Measurements from ENCODE around the gene SEC31A.
"Not testable (repeated sequence)": the region's sequence is repeated elsewhere in the genome, so short reads cannot be mapped to it uniquely, and the experiment has no call there.

Gene SEC31A, protein sequence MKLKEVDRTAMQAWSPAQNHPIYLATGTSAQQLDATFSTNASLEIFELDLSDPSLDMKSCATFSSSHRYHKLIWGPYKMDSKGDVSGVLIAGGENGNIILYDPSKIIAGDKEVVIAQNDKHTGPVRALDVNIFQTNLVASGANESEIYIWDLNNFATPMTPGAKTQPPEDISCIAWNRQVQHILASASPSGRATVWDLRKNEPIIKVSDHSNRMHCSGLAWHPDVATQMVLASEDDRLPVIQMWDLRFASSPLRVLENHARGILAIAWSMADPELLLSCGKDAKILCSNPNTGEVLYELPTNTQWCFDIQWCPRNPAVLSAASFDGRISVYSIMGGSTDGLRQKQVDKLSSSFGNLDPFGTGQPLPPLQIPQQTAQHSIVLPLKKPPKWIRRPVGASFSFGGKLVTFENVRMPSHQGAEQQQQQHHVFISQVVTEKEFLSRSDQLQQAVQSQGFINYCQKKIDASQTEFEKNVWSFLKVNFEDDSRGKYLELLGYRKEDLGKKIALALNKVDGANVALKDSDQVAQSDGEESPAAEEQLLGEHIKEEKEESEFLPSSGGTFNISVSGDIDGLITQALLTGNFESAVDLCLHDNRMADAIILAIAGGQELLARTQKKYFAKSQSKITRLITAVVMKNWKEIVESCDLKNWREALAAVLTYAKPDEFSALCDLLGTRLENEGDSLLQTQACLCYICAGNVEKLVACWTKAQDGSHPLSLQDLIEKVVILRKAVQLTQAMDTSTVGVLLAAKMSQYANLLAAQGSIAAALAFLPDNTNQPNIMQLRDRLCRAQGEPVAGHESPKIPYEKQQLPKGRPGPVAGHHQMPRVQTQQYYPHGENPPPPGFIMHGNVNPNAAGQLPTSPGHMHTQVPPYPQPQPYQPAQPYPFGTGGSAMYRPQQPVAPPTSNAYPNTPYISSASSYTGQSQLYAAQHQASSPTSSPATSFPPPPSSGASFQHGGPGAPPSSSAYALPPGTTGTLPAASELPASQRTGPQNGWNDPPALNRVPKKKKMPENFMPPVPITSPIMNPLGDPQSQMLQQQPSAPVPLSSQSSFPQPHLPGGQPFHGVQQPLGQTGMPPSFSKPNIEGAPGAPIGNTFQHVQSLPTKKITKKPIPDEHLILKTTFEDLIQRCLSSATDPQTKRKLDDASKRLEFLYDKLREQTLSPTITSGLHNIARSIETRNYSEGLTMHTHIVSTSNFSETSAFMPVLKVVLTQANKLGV

DNA sequence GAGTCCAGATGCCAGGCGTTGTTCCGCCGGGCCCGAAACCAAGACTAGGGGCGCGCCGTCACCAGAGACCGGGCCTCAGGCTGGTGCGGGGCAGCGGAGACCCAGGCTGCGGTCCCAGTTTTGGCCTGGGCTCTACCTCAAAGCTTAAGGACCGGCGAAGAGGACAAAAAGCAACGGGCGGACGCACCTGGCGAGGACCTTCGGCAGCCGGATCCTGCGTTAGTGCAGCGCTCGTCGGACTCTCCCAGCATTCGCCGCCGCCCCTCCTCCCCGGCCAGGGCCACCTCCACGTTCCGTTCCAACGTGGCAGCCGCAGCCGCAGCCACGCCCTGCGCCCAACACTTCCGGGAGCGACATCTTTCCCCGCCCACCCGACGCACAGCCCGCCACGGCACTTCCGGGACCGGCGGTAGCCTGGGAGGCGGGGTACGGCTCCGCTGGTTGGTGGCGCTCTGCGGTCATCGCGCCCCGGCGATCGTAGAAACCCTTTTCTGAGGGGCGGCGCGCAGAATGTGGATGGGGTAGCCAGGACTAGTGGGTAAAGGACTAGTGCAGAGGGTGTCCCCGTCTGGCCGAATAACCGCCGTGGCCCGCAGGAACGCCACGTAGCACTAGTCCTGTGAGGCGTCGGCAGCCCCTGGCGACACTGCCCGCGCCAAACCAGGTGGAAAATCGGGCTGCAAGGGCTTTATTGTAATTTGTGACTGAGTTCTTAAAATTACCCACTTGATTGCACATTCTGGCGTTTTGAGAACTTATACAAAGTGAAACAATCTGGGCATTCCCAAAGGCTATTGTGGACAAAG is at the start of gene SEC31A:
TSS of gene SEC31A (minus strand) at position 253 of the 806 bp plus-strand sequence. CDS start 9,217 bp downstream, outside the sequence.
- DNase-seq, result peak; percentile 89

DNA sequence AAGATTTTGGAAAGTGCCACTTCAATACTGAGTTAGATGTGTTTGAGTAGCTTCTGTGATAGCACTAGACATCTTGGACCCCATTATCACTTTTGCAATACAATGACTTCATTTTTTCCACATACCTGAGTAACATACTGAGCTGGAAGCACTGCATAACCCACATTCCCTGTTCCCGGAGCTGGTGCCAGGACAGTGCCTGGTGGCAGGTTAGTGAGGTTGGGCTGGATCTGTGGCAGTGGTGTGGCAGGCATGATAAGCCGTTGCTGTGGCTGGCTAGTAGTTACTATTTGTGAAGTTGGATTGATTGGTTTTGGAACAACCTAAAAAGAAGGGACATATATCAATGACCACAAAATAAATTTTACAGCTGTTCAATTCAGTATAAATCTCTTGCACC is 48.5 kb upstream of the SEC31A start:
- no peak for DNase-seq

DNA sequence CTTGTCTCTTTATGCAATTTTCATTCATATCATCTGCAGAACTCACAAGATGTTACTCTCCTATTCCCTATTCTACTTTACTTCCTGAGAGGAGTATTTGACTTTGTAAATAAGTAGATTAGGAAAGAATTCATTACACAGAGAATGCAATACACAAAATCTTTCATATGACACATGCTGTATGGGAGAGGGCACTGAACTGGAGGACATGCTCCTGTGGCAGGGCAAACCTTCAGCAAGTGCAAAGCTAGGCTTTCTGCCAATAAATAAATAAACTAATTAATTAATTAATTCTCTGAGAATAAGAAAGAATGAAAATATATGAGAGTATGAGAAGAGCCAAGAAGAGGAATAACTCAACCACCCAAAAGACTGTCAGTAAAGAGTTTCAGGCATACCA is 43.5 kb upstream of the SEC31A start:
- no peak for DNase-seq

DNA sequence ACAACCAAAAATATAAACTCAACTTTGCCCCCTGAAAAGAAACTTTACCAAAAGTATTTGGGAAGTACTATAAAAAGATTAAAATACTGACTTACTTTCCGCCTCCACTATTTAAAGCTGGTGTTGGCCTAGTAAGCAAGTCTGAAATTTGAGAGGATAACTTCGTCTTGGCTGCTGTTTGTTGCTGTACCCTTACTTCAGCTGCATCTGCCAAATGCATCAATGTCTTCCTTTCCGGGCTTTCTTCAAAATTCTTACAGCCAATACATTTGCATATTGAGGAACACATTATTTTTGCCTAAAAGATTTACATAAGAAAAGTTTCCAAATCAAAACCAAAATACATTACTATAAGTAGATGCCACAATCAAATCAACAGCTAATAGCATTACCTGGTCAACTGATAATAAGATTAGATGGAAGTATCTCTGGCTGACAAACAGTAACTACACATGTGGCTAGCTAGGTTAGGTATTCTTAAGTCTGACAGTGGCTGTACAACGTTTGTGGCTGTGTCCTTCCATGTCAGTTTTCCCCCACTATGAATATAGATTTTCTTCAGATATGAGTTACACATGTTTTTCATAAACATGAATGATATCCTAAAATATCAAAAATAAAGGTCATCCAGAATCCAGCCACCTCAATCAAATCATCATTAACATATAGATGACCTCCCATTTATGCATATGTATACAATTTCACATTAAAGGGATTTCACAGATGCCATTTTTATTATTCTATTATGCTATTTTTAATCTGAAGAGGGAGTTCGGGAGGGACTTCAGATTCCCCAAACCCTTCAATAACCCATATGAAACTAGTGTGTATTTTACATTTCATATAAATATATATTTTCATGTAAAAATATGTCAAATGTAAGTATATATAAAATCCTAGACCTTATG is 40.1 kb upstream of the SEC31A start:
- DNase-seq, result no peak

DNA sequence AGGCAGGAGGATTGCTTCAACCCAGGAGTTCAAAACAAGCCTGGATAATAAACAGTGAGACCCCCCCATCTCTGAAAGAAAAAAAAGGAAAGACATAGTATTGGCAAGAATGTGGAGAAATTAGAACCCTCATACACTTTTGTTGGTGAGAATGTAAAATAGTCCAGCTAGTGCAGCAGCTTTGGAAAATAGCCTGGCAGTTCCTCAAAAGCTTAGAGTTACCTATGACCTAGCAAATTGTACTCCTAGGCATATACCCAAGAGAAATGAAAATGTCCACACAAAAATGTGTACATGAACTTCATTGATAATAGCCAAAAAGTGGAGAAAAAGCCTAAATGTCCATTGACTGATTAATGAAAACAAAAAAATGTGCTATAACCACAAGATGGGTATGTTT is 30.8 kb upstream of the SEC31A start:
- no peak for DNase-seq

DNA sequence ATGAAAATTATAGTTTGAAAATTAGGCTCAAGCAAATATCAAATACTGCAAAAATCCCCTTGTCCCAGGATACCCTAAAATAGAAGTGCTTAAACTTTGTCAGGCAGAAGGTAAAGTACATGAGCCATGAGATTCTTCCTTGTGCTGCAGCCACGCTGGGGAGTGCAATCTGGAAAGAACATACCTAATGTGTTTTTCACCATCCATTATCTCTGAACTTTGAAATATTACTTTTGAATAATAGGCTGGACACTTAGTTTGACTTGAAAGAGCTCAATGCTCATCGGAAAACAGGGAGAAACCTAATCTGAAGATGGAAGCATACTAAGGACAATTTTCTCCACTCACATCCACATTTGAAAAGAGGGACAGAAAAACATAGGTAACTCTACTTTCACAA is 28.4 kb upstream of the SEC31A start:
- DNase-seq, result no peak

DNA sequence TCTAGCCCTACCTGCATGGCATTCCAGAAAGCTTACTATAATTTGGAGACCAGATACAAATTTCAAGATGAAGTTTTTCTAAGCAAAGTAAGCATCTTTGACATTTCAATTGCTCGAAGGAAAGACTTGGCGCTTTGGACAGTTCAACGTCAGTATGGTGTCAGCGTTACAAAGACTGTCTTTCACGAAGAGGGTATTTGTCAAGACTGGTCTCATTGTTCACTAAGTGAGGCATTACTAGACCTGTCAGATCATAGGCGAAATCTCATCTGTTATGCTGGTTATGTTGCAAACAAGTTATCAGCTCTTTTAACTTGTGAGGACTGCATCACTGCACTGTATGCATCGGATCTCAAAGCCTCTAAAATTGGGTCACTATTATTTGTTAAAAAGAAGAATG is 27.1 kb upstream of the SEC31A start:
- no peak for DNase-seq

DNA sequence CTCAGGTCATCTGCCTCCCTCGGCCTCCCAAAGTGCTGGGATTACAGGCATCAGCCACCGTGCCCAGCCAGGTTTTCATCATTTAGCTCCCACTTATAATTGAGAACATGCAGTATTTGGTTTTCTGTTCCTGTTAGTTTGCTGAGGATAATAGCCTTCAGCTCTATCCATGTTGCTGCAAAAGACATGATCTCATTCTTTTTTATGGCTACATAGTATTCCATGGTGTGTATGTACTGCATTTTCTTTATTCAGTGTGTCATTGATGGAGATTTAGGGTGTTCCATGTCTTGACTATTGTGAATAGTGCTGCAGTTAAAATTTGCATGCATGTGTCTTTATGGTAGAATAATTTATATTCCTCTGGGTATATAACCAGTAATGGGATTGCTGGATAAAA is 23.0 kb upstream of the SEC31A start:
- not testable (repeated sequence) for DNase-seq

DNA sequence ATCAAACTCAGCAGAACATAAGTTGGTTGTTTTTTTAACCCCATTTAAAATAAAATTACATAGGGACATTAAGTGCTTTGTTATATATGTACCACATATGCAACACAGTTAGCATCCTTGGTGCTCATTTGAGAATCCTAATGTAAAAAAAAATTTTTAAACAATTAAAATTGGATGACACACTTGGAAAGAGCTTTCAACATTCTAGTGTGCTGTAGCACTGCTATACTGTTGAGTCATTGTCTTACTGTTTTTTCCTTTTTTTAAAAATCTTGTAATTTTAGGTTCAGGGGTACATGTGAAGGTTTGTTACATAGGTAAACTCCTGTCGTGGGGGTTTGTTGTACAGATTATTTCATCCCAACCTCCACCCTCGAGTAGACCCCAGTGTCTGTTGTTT is 22.4 kb upstream of the SEC31A start:
- no peak for DNase-seq

DNA sequence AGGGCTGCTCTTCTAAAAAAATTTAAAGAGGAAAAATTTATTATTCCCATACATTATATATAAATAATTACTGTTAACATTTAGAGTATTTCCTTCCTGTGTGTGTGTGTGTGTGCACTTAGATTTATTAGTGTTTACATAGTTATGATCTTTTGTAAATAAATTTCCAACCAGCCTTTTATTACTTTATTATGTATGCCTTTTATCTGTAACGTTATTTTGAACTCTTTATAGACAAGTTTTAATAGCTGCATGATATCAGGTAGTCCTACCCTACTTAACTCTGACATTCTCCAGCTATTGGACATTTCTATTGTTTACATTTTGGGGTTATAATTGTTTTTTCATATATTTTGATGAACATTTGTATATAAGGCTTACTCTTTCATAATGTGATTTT is 18.4 kb upstream of the SEC31A start:
- no peak for DNase-seq

DNA sequence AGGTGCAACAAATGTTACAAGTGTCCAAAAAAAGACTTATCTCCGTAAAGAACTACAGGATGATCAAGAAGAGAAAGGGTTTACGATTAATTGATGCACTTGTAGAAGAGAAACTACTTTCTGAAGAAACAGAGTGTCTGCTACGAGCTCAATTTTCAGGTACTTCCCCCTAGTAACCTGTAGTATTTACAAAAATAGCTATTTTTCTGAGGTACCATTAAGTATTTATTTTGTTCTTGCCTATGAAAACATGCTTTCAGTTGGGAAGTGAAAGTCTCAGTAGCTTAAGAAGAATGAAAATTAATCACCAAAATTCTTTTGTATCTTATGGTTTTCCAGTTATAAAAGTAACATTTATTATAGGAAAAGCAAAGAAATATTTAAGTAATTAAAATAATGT is 15.5 kb upstream of the SEC31A start:
- DNase-seq, result no peak

DNA sequence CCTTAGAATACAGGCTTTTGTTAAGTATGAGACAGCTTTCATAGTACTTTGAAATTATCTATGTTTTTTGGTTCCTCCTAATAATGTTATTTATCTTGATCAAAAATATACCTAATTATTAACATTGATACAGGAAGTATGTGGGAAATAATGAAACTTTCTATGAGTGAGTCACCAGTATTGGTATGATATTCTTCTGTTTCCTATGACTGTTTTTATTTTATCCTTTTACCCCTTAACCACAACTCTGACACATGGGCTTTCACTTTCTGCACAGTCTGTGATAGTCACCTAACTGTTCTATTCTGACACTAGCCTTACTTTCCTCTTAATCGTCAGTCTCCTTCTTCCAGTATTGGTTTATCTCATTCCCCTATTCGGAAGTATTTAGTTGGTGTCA is 14.3 kb upstream of the SEC31A start:
- peak; percentile 48 for DNase-seq

DNA sequence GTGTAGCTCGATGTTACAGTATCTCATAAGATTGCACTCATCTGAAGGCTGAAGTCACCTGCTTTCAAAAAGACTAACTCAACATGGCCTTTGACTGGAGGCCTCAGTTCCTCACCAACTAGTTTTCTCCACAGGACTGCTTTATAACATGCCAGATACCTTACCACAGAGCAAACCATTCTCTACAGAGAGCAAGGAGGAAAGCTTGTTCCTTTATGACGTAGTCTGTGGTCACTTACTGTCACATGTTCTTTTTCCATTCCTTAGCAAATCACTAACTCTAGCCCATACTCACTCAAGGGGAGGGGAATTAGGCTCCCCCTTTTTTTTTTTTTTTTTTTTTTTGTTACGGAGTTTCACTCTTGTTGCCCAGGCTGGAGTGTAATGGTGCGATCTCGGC is 12.8 kb upstream of the SEC31A start:
- no peak for DNase-seq

DNA sequence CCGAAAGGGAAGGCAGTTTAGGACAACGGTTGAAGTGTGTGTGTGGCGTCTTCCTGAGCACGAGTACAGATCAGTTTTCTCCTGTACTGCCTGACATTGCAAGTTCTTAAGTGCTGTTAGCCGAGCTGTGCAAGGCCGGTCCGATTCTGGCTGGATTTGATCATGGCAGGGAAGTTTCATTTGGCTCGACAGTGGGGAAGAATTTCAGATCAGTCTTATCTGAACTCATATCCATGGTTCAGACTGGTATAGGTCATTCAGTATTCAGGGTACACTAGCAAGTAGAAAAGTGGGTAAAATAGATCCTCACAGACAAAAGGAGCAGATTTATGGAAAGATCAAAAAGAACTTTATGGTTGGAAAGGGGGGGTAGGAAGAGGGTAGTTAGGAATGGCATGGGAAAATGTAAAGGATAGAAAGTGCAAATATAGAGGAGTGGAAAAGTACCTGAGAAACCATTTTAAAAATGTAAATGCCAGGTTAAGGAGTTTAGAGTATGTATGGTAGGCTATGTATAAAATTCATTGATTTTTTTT is 10.3 kb upstream of the SEC31A start:
- DNase-seq, result no peak

DNA sequence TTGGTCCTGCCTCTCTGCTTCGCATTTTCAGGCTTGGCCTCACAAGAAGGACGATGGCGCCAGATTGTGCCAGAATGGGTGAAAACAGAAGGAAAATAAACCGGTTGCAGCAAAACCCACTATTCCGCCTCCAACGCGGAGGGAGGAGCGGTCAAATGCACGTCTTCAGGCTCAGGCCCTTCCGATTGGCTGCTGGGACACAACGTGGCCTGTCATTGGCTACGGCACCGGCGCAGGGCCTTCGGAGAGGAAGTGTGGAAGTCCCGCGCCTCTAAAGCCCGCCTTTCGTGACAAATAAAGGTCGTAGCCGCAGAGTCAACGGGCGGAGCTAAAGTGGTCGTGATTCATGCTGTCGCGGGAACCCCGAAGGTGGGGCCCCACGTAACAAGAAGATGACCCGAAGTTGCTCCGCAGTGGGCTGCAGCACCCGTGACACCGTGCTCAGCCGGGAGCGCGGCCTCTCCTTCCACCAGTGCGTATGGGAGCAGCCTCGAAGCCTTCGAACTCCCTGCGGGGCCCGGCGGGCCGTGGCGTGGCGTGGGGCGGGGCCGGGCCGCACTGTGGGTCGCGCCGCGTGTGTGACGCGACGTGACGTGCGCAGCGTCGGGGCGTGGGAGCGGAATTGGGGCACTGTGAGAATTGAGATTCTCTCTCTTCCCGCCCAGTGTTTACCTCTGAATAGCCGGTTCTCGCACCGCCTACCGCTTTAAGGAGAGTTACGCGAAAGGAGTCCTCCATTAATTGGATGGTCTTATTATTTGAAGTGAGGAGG is 9.6 kb upstream of the SEC31A start, which contains the start of gene THAP9:
TSS of gene THAP9 (plus strand) at position 325 of the 772 bp plus-strand sequence. CDS start at position 393, 68 bp downstream.
- peak; percentile 95 for DNase-seq

DNA sequence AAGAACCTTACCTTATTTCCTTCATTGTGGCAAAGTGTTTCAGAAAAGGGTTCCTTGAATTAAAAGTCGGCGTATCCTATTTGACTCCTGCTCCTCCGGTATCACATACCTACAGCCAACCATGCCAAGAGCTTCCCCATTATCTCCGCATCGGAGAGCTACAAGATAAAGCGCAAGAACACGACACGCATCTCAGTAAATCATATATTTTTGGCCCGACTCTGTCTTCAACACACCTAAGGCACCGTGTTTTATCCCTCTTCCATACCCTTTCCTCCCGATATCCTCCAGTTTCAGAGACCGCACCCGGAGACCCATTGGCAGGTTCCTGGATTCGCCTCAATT is 9.1 kb upstream of the SEC31A start:
- DNase-seq, result no peak

DNA sequence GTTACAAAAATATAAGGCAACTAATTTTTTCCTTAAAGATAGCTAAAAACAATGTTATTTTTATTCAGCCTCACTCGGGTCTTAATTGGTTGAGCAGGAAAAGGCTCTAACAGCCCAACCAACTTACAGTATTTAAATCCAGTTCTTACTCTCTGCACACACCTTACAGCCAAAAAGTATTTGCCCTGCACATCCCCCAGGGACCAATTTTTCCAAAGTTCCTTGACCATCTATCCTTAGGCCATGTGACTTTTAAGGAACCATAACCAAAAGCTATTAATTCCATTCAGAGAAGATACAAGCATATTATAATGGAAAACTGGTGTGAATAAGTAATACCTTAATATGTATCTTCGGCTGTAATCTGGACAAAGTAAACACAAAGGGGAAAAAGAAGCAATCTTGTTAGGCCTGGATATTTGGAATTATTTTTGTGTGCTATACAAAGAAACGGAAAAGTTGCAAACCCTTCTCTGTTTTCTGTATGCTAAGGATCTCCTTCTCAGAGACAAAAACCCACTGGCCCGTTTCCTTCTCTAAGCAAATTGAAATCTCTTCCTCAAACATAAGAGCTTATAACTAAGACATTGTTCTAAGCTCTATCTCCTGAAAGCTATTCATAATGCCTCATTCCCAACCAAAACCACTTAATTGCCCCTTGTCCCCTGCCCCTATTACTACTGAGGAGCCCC is 8.6 kb upstream of the SEC31A start:
- no peak for DNase-seq

DNA sequence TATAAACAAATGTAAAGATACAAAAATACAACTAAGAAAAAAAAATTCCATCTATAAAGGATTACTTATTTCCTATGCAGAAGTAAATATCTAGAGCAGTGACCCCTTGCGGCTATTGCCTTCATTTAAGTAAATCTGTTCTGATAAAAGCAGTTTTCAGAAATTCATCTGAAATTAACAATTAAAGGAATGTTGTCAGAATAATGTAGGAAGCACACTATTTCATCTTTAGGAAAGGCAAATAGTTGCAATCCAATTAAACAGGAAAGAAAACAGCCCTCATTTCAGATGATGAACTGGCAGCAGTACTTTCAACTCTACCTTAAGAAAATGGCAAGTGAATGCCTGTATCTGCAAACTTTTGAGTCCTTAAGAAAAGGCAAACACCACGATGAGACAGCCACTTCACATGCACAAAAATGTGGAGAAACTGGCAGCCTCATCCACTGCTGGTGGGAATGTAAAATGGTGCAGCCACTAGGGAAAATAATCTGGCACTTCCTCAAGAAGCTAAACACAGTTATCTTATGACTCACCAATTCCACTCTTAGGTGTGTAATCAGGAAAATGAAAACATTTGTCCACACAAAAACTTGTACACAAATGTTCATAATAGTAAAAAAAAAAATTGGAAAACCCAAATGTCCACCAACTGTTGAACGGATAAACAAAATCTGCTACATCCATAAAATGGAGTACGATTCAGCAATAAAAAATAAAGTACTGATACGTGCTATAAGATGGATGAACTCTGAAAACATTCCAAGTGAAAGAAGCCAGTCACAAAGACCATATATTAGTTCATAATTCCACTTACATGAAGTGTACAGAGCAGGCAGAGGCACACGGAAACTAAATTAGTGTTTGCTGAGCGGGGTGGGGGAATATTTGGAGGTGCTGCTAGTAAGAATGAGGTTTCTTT is 7.6 kb upstream of the SEC31A start:
- peak; percentile 59 for DNase-seq
